H1 (cell line): ENCODE data around the gene FHIP2A.

Experiments used
- BRCA1 ChIP-seq: IDR thresholded peaks from 2 replicates; pipeline ENCODE4 v1.6.1; 2012; ENCODE audit warnings: low read depth, low read length, improper control_type of control experiment
- KDM1A ChIP-seq: fragments of 200-600, 300-600 bp; sonication (generic); IDR thresholded peaks from 2 replicates; pipeline ENCODE4 v1.7.1; 2016; ENCODE audit warnings: mild to moderate bottlenecking, low read length, borderline replicate concordance
- PHF8 ChIP-seq: fragments of 200-600 bp; sonication (generic); conservative IDR thresholded peaks from 2 replicates; pipeline ENCODE4 v1.7.1; 2012; ENCODE audit warnings: low read depth, mild to moderate bottlenecking, inconsistent platforms, low read length, moderate library complexity
- TEAD4 ChIP-seq: IDR thresholded peaks from 2 replicates; pipeline ENCODE4 v1.6.1; 2012; ENCODE audit warnings: low read depth, low read length, inconsistent platforms, mixed read lengths
- TF ChIP-seq, protein P1 (sequence below), 3 experiments: IDR thresholded peaks; 1 replicate in 2 of 3; 2 replicates in 1 of 3; pipeline versions ENCODE4 v1.5.1 to v1.6.1; 2011; ENCODE audit warnings: low read length in 3 of 3, mild to moderate bottlenecking in 3 of 3, inconsistent platforms in 2 of 3, low read depth in 1 of 3, moderate library complexity in 1 of 3; ENCODE audit not compliant: insufficient read depth in 1 of 3; ENCODE audit errors: control extremely low read depth in 1 of 3

DNA sequence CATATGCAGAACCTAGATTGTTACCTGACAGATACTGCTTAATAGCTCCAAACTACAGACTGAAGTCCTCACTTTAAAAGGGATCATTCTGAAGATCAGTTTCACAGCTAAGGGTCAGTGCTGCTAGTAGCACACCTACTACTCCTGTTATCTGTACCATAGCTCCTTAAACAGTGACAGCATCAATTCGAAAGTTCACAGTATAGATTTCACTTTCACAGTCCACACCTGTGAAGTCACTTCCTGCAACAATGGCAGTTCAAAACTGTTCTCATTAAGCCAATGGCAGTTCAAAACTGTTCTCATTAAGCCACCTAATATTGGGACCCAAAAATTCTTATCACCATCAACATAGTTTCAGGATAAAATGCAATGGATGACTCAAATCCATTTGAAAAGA is 10.7 kb upstream of the FHIP2A start:
- TF ChIP-seq, protein P1, sequence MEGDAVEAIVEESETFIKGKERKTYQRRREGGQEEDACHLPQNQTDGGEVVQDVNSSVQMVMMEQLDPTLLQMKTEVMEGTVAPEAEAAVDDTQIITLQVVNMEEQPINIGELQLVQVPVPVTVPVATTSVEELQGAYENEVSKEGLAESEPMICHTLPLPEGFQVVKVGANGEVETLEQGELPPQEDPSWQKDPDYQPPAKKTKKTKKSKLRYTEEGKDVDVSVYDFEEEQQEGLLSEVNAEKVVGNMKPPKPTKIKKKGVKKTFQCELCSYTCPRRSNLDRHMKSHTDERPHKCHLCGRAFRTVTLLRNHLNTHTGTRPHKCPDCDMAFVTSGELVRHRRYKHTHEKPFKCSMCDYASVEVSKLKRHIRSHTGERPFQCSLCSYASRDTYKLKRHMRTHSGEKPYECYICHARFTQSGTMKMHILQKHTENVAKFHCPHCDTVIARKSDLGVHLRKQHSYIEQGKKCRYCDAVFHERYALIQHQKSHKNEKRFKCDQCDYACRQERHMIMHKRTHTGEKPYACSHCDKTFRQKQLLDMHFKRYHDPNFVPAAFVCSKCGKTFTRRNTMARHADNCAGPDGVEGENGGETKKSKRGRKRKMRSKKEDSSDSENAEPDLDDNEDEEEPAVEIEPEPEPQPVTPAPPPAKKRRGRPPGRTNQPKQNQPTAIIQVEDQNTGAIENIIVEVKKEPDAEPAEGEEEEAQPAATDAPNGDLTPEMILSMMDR (IDR thresholded peaks at IDR 0.05; ENCODE audit: control extremely low read depth in 1 of 3, insufficient read depth in 1 of 3, low read depth in 1 of 3, low read length in 3 of 3): no peak
- TF ChIP-seq TEAD4 (no peak), PHF8 (no peak), BRCA1 (no peak), KDM1A (no peak)
